H1 (cell line): ENCODE data around the gene SYTL1. TPM values are rescaled to one million over a fixed set of nuclear protein-coding genes. Genes with fewer than 3 reads are reported as not detected.
A peak's percentile ranks its signal among the peaks of the same experiment; 100 is the strongest.

Source experiments
- CTCF ChIA-PET: fragments of 300-600 bp; sonication (Branson Sonifier 250); formaldehyde crosslinking; loops from one replicate; lab custom pipeline; 2021; ENCODE audit not compliant: partially characterized antibody; lab: Charles Lee
- POLR2A ChIA-PET: fragments of 300-600 bp; sonication (Branson Sonifier 250); formaldehyde crosslinking; loops from one replicate; lab custom pipeline; 2021; ENCODE audit warnings: inconsistent platforms; ENCODE audit not compliant: partially characterized antibody; lab: Charles Lee
- DNase-seq, 2 experiments: peaks; one replicate each; pipeline versions ENCODE4 v3.0.0 to v3.0.0-alpha.2; 2010 to 2022; ENCODE audit warnings: low spot score in 2 of 2, low read depth in 1 of 2, mixed read lengths in 1 of 2
- FAIRE-seq: peaks from 2 replicates; lab custom pipeline; 2011; peaks lifted over from hg19 to GRCh38; lab: Jason Lieb, UNC
- H2AFZ ChIP-seq: 2 replicates; pipeline ENCODE4 v1.8.1; 2012; ENCODE audit warnings: low read length, inconsistent platforms
- H2AK5ac ChIP-seq: 2 replicates; pipeline ENCODE4 v1.6.1; 2013; ENCODE audit warnings: low read depth, low read length
- H2BK120ac ChIP-seq: replicated peaks from 2 replicates; pipeline ENCODE3; 2013; ENCODE audit warnings: low read depth, low read length, inconsistent platforms
- H2BK12ac ChIP-seq: 2 replicates; pipeline ENCODE4 v1.6.1; 2013; ENCODE audit warnings: low read depth, low read length
- H2BK15ac ChIP-seq: 2 replicates; pipeline ENCODE4 v1.6.1; 2013; ENCODE audit warnings: low read length
- H2BK20ac ChIP-seq: 2 replicates; pipeline ENCODE4 v1.6.1; 2013; ENCODE audit warnings: low read length
- H2BK5ac ChIP-seq: 2 replicates; pipeline ENCODE4 v1.6.1; 2013; ENCODE audit warnings: low read depth, low read length
- H3K14ac ChIP-seq: 2 replicates; pipeline ENCODE4 v1.6.1; 2013; ENCODE audit warnings: inconsistent platforms; ENCODE audit not compliant: insufficient read length
- H3K18ac ChIP-seq: 2 replicates; pipeline ENCODE4 v1.6.1; 2013; ENCODE audit warnings: low read length; ENCODE audit errors: extremely low read depth
- H3K23ac ChIP-seq: 2 replicates; pipeline ENCODE4 v1.6.1; 2013; ENCODE audit warnings: inconsistent platforms; ENCODE audit not compliant: insufficient read length
- H3K23me2 ChIP-seq: 2 replicates; pipeline ENCODE4 v1.6.1; 2013; ENCODE audit warnings: low read depth, low read length
- H3K27ac ChIP-seq: 2 replicates; pipeline ENCODE4 v1.6.1; 2011; ENCODE audit warnings: low read depth, low read length, inconsistent platforms
- H3K27me3 ChIP-seq, 4 experiments: replicated peaks in 1 of 4; 1 replicate in 1 of 4; 2 replicates in 3 of 4; pipeline versions ENCODE4 v1.6.1 to v1.8.1; 2011 to 2013; ENCODE audit warnings: low read length in 3 of 4, mild to moderate bottlenecking in 3 of 4, inconsistent platforms in 2 of 4, mixed read lengths in 2 of 4, moderate library complexity in 1 of 4; ENCODE audit not compliant: control insufficient read depth in 3 of 4, insufficient read depth in 3 of 4; ENCODE audit errors: extremely low read depth in 1 of 4
- H3K36me3 ChIP-seq, 4 experiments: 2 replicates each; pipeline versions ENCODE4 v1.6.1 to v1.8.1; 2011 to 2013; ENCODE audit warnings: mild to moderate bottlenecking in 4 of 4, low read length in 3 of 4, moderate library complexity in 2 of 4, control low read depth in 1 of 4, inconsistent platforms in 1 of 4; ENCODE audit not compliant: insufficient read depth in 4 of 4, control insufficient read depth in 2 of 4
- H3K4ac ChIP-seq: replicated peaks from 2 replicates; pipeline ENCODE3; 2013; ENCODE audit warnings: low read length, low read depth, mixed read lengths, inconsistent platforms; ENCODE audit not compliant: insufficient read length
- H3K4me1 ChIP-seq, 4 experiments: replicated peaks in 1 of 4; 1 replicate in 1 of 4; 2 replicates in 3 of 4; pipeline versions ENCODE4 v1.6.1 to v1.8.1; 2011 to 2013; ENCODE audit warnings: low read length in 3 of 4, inconsistent platforms in 2 of 4, mixed read lengths in 1 of 4; ENCODE audit not compliant: insufficient read depth in 4 of 4, control insufficient read depth in 3 of 4
- H3K4me2 ChIP-seq, 2 experiments: 2 replicates each; pipeline versions ENCODE4 v1.6.1 to v1.8.1; 2011 to 2013; ENCODE audit warnings: low read depth in 2 of 2, low read length in 2 of 2, control low read depth in 1 of 2, inconsistent platforms in 1 of 2, mild to moderate bottlenecking in 1 of 2; ENCODE audit not compliant: insufficient read depth in 1 of 2
- H3K4me3 ChIP-seq, 4 experiments: fragments of 200-600, 300-600 bp in 1 of 4; sonication (generic), shearing (Covaris generic), sonication (Bioruptor Twin) in 1 of 4; 2 replicates each; pipeline versions ENCODE4 v1.5.1 to v1.8.1; 2011 to 2016; ENCODE audit warnings: low read length in 4 of 4, low read depth in 3 of 4, control low read depth in 2 of 4, inconsistent platforms in 2 of 4, mild to moderate bottlenecking in 2 of 4, mixed read lengths in 1 of 4, moderate library complexity in 1 of 4; ENCODE audit not compliant: insufficient read depth in 2 of 4; ENCODE audit errors: extremely low read depth in 1 of 4
- H3K56ac ChIP-seq: replicated peaks from 2 replicates; pipeline ENCODE3; 2013; ENCODE audit warnings: low read depth, mild to moderate bottlenecking, mixed read lengths, low read length, inconsistent platforms; ENCODE audit not compliant: insufficient read length
- H3K79me1 ChIP-seq: 2 replicates; pipeline ENCODE4 v1.6.1; 2013; ENCODE audit warnings: low read depth, low read length, control low read depth
- H3K79me2 ChIP-seq, 2 experiments: 2 replicates each; pipeline versions ENCODE4 v1.6.1 to v1.8.1; 2012 to 2013; ENCODE audit warnings: low read length in 2 of 2, mild to moderate bottlenecking in 2 of 2, inconsistent platforms in 1 of 2; ENCODE audit not compliant: insufficient read depth in 2 of 2, control insufficient read depth in 1 of 2
- H3K9ac ChIP-seq, 4 experiments: replicated peaks in 1 of 4; 1 replicate in 1 of 4; 2 replicates in 3 of 4; pipeline versions ENCODE4 v1.6.1 to v1.8.1; 2011 to 2013; ENCODE audit warnings: low read depth in 3 of 4, low read length in 3 of 4, control low read depth in 2 of 4, mild to moderate bottlenecking in 2 of 4, moderate library complexity in 2 of 4, inconsistent platforms in 1 of 4; ENCODE audit errors: extremely low read depth in 1 of 4
- H3K9me3 ChIP-seq, 2 experiments: 2 replicates each; pipeline versions ENCODE4 v1.6.1 to v1.8.1; 2012 to 2013; ENCODE audit warnings: mild to moderate bottlenecking in 2 of 2, moderate library complexity in 2 of 2, control low read depth in 1 of 2, inconsistent platforms in 1 of 2, low read depth in 1 of 2, low read length in 1 of 2, mixed read lengths in 1 of 2; ENCODE audit not compliant: insufficient read depth in 2 of 2
- H4K20me1 ChIP-seq, 2 experiments: replicated peaks in 1 of 2; 2 replicates each; pipeline versions ENCODE3 to v1.8.1; 2011 to 2013; ENCODE audit warnings: inconsistent platforms in 2 of 2, low read length in 2 of 2, mild to moderate bottlenecking in 1 of 2; ENCODE audit not compliant: insufficient read depth in 2 of 2, control insufficient read depth in 1 of 2
- H4K5ac ChIP-seq: 2 replicates; pipeline ENCODE4 v1.6.1; 2013; ENCODE audit warnings: low read length, low read depth, mixed read lengths, inconsistent platforms; ENCODE audit not compliant: insufficient read length
- H4K8ac ChIP-seq: 2 replicates; pipeline ENCODE4 v1.8.0; 2013; ENCODE audit warnings: mild to moderate bottlenecking, moderate library complexity, low read length, inconsistent platforms; ENCODE audit not compliant: insufficient read depth; ENCODE audit errors: extremely low read depth
- H4K91ac ChIP-seq: replicated peaks from 2 replicates; pipeline ENCODE3; 2013; ENCODE audit warnings: low read length, mixed read lengths, inconsistent platforms; ENCODE audit not compliant: insufficient read length
- CBX8 ChIP-seq: fragments of 300-800, 300-1000 bp; sonication (generic); IDR thresholded peaks from 2 replicates; pipeline ENCODE4 v1.7.1; 2016; ENCODE audit warnings: low read depth, low read length, borderline replicate concordance
- GABPA ChIP-seq: IDR thresholded peaks from 2 replicates; pipeline ENCODE4 v1.6.1; 2011; ENCODE audit warnings: mild to moderate bottlenecking, low read length, moderate library complexity, borderline replicate concordance; ENCODE audit not compliant: insufficient read depth
- JUN ChIP-seq: IDR thresholded peaks from 2 replicates; pipeline ENCODE4 v1.6.1; 2011; ENCODE audit warnings: low read depth, mild to moderate bottlenecking, improper control_type of control experiment, low read length
- JUND ChIP-seq: IDR thresholded peaks from 2 replicates; pipeline ENCODE4 v1.6.1; 2011; ENCODE audit warnings: mild to moderate bottlenecking, improper control_type of control experiment, low read length
- NRF1 ChIP-seq: IDR thresholded peaks from 2 replicates; pipeline ENCODE4 v1.6.1; 2011; ENCODE audit warnings: mild to moderate bottlenecking, low read depth, low read length, improper control_type of control experiment
- RAD21 ChIP-seq, 2 experiments: IDR thresholded peaks in 1 of 2; conservative IDR thresholded peaks in 1 of 2; 2 replicates each; pipeline ENCODE4 v1.6.1; 2011; ENCODE audit warnings: low read depth in 2 of 2, low read length in 2 of 2, improper control_type of control experiment in 1 of 2, inconsistent platforms in 1 of 2, mild to moderate bottlenecking in 1 of 2, moderate library complexity in 1 of 2
- SIX5 ChIP-seq: IDR thresholded peaks from 2 replicates; pipeline ENCODE4 v1.6.1; 2011; ENCODE audit warnings: mild to moderate bottlenecking, low read depth, low read length
- SRF ChIP-seq: IDR thresholded peaks from 2 replicates; pipeline ENCODE4 v1.6.1; 2011; ENCODE audit warnings: mild to moderate bottlenecking, low read depth, low read length, moderate library complexity
- TAF7 ChIP-seq: optimal IDR thresholded peaks from 2 replicates; pipeline ENCODE3; 2011; ENCODE audit warnings: low read depth, mild to moderate bottlenecking, inconsistent platforms, low read length, moderate library complexity, borderline replicate concordance
- WGBS, 2 experiments: shearing (Covaris generic) in 1 of 2; methylation state at CpG; one replicate each; pipeline versions ENCODE4 v1.1.6 to v1.1.7; 2013 to 2015; ENCODE audit warnings: low lambda C conversion rate in 2 of 2, mixed read lengths in 2 of 2, inconsistent platforms in 1 of 2, low coverage in 1 of 2, missing lambda C conversion rate in 1 of 2; ENCODE audit not compliant: insufficient replicate concordance in 2 of 2, insufficient coverage in 1 of 2, insufficient read length in 1 of 2; ENCODE audit errors: extremely low coverage in 1 of 2, missing lambda C conversion rate in 1 of 2; 5-methylcytosine and 5-hydroxymethylcytosine counted together
- polyA plus RNA-seq, 7 experiments: library from polyadenylated mRNA; depleted of rRNA in 3 of 7; stranded (reverse) in 5 of 7; unstranded in 2 of 7; fragments of >200 nt in 5 of 7; fragments of 200-250 nt in 2 of 7; gene quantifications; 1 replicate in 5 of 7; 2 replicates in 1 of 7; 4 replicates in 1 of 7; pipeline versions ENCODE4 v1.2.1 to v1.2.3, GENCODE V29; 2011 to 2013; ENCODE audit warnings: missing spikeins in 2 of 7, mixed read lengths in 2 of 7
- total RNA-seq: library from RNA; stranded (reverse); fragmentation: NEBNext Ultra II Directional; extraction: Animal tissue kit (Norgen Biotek cat#: 25700); gene quantifications from 2 replicates; pipeline ENCODE4 v1.2.1, GENCODE V29; 2021

The SYTL1 gene
- total and polyA plus RNA-seq, 2 of the 8 experiments (the other 6 are each of a cell fraction or from before 2014, with no cell fraction given), result 6.4 to 19.5 TPM

GRCh38 chr1:27380224-27380623 is 38.4 kb downstream of the SYTL1 start:
- Histone ChIP-seq H4K20me1 (no peaks in the 10 kb centered on the region), H2BK15ac (peak overlapping the region; percentile 97; the same call in 1 of the 2 replicates), H3K36me3 (no peaks in the 10 kb centered on the region), H2AK5ac (no peak overlapping the region), H3K4me1 (peaks cover 0 to 7% (median 0%) of the 10 kb centered on the region in 4 experiments; a peak in 2 of 7 replicates), H4K5ac (no peak overlapping the region), H2BK20ac (no peak overlapping the region), H3K27me3 (peaks cover 0 to 16% (median 9%) of the 10 kb centered on the region in 4 experiments; a peak in 6 of 7 replicates), H3K56ac (no peak overlapping the region), H3K4me3 (no peak overlapping the region), H3K9ac (no peak overlapping the region), H3K4ac (no peak overlapping the region), H3K79me2 (no peaks in the 10 kb centered on the region), H2BK5ac (no peak overlapping the region), H4K91ac (no peak overlapping the region), H3K18ac (no peak overlapping the region), H3K14ac (no peak overlapping the region), H3K27ac (no peak overlapping the region), H3K9me3 (no peaks in the 10 kb centered on the region), H2AFZ (no peak overlapping the region), H3K23ac (no peak overlapping the region), H2BK120ac (no peak overlapping the region), H3K79me1 (no peaks in the 10 kb centered on the region), H4K8ac (no peak overlapping the region), H2BK12ac (no peak overlapping the region), H3K23me2 (peaks cover 4% of the 10 kb centered on the region; the same call in 1 of the 2 replicates), H3K4me2 (no peak overlapping the region)
- no peak for FAIRE-seq
- no peak for DNase-seq
- POLR2A ChIA-PET, result interaction anchor here (1.1 to 1.3 kb wide), 2 partner anchors 12 to 143 kb away, joined by 3 to 4 read pairs; no protein-coding TSS in a partner anchor
- WGBS, 2 experiments, result 88% methylated on average over 4 of the region's 4 CpGs; no CpG with 5 or more reads in 1 of the 2 experiments
- CTCF ChIA-PET, result interaction anchor here (1.0 to 18.9 kb wide), 7 partner anchors 7 to 81 kb away, joined by 3 to 625 read pairs (median 9); partner anchors contain the start of genes FCN3, GPR3 and MAP3K6
- TF ChIP-seq TAF7 (no peak), CBX8 (no peak), SRF (no peak), JUN (no peak), SIX5 (no peak), JUND (no peak), RAD21 (IDR thresholded peaks at IDR 0.05 in 1 of 2, conservative IDR thresholded peaks at IDR 0.05 in 1 of 2; ENCODE audit: low read depth in 2 of 2, low read length in 2 of 2) (no peak), GABPA (no peak), NRF1 (no peak)
